Keratinocyte (primary cell): ENCODE data around the gene GPRC5A. TPM values are rescaled to one million over a fixed set of nuclear protein-coding genes. Genes with fewer than 3 reads are reported as not detected.
A peak's percentile ranks its signal among the peaks of the same experiment; 100 is the strongest.

Experiments used
- DNase-seq: peaks from one replicate; pipeline ENCODE4 v3.0.0-alpha.2; 2011; ENCODE audit warnings: low read depth, missing footprints, low spot score
- FAIRE-seq: peaks from 2 replicates; lab custom pipeline; 2011; peaks lifted over from hg19 to GRCh38; lab: Jason Lieb, UNC
- H2AFZ ChIP-seq: 2 replicates; pipeline ENCODE4 v1.6.0; 2012; ENCODE audit warnings: low read length, control low read depth, inconsistent platforms; ENCODE audit not compliant: control insufficient read depth
- H3K27ac ChIP-seq: 2 replicates; pipeline ENCODE4 v1.5.1; 2011; ENCODE audit warnings: low read length; ENCODE audit not compliant: control insufficient read depth, insufficient read depth
- H3K27me3 ChIP-seq: 3 replicates; pipeline ENCODE4 v1.6.0; 2011; ENCODE audit warnings: low read length; ENCODE audit not compliant: control insufficient read depth, insufficient read depth; ENCODE audit errors: extremely low read depth
- H3K36me3 ChIP-seq, 2 experiments: 2 replicates in 1 of 2; 3 replicates in 1 of 2; pipeline ENCODE4 v1.5.1; 2011; ENCODE audit warnings: low read length in 2 of 2, mild to moderate bottlenecking in 1 of 2; ENCODE audit not compliant: control insufficient read depth in 2 of 2, insufficient read depth in 2 of 2; ENCODE audit errors: extremely low read depth in 1 of 2
- H3K4me1 ChIP-seq: 3 replicates; pipeline ENCODE4 v1.5.1; 2011; ENCODE audit warnings: low read length; ENCODE audit not compliant: control insufficient read depth, insufficient read depth; ENCODE audit errors: extremely low read depth
- H3K4me2 ChIP-seq: 3 replicates; pipeline ENCODE4 v1.6.0; 2011; ENCODE audit warnings: low read depth, low read length; ENCODE audit not compliant: control insufficient read depth, insufficient read depth; ENCODE audit errors: extremely low read depth
- H3K4me3 ChIP-seq, 3 experiments: fragments of 200-600 bp in 1 of 3; sonication (generic) in 1 of 3; 2 replicates in 2 of 3; 3 replicates in 1 of 3; pipeline ENCODE4 v1.5.1; 2011 to 2016; ENCODE audit warnings: low read length in 3 of 3, mild to moderate bottlenecking in 3 of 3, control low read depth in 2 of 3, inconsistent platforms in 1 of 3, low read depth in 1 of 3, mixed read lengths in 1 of 3, mixed run types in 1 of 3, moderate library complexity in 1 of 3; ENCODE audit not compliant: control insufficient read depth in 2 of 3, insufficient read depth in 2 of 3; ENCODE audit errors: extremely low read depth in 1 of 3
- H3K79me2 ChIP-seq: 2 replicates; pipeline ENCODE4 v1.6.0; 2012; ENCODE audit warnings: low read length; ENCODE audit not compliant: control insufficient read depth, insufficient read depth
- H3K9ac ChIP-seq: 3 replicates; pipeline ENCODE4 v1.6.0; 2011; ENCODE audit warnings: low read length; ENCODE audit not compliant: control insufficient read depth, insufficient read depth; ENCODE audit errors: extremely low read depth
- H3K9me1 ChIP-seq: 3 replicates; pipeline ENCODE4 v1.6.0; 2011; ENCODE audit warnings: low read length; ENCODE audit not compliant: control insufficient read depth, insufficient read depth; ENCODE audit errors: extremely low read depth
- H3K9me3 ChIP-seq: 2 replicates; pipeline ENCODE4 v1.5.1; 2012; ENCODE audit warnings: low read depth, low read length; ENCODE audit not compliant: control insufficient read depth
- H4K20me1 ChIP-seq: 3 replicates; pipeline ENCODE4 v1.6.0; 2011; ENCODE audit warnings: low read length; ENCODE audit not compliant: control insufficient read depth, insufficient read depth; ENCODE audit errors: extremely low read depth
- CTCF ChIP-seq, 3 experiments: IDR thresholded peaks in 1 of 3; conservative IDR thresholded peaks in 1 of 3; optimal IDR thresholded peaks in 1 of 3; 2 replicates in 2 of 3; 3 replicates in 1 of 3; pipeline versions ENCODE3 to v1.5.1; 2011; ENCODE audit warnings: low read length in 3 of 3, mild to moderate bottlenecking in 3 of 3, moderate library complexity in 2 of 3, control low read depth in 1 of 3, inconsistent platforms in 1 of 3; ENCODE audit not compliant: insufficient read depth in 2 of 3; ENCODE audit errors: extremely low read depth in 1 of 3
- EZH2 ChIP-seq: IDR thresholded peaks from one replicate; pipeline ENCODE4 v1.6.1; 2012; ENCODE audit warnings: inconsistent platforms, mild to moderate bottlenecking, low read length, moderate library complexity
- dilution Hi-C: fragments of 300-500 bp; cut with MboI; formaldehyde crosslinking; loops from one replicate; pipeline ENCODE4 v1.7.0; 2020; ENCODE audit warnings: low sequenced_read_pairs; ENCODE audit not compliant: extremely low pct_ligation_motif_present
- polyA plus RNA-seq, 5 experiments: library from polyadenylated mRNA; depleted of rRNA in 3 of 5; stranded (reverse) in 3 of 5; stranded (forward) in 1 of 5; unstranded in 1 of 5; fragments of >200 nt; gene quantifications; 1 replicate in 1 of 5; 2 replicates in 3 of 5; 3 replicates in 1 of 5; pipeline versions ENCODE4 v1.2.1 to v1.2.3, GENCODE V29; 2011 to 2012; ENCODE audit warnings: missing spikeins in 2 of 5, low read depth in 1 of 5, low replicate concordance in 1 of 5

The GPRC5A gene
- polyA plus RNA-seq, 1 donor (not counting 4 experiments of a cell fraction or from before 2014, with no cell fraction given) = 25.5 TPM

DNA sequence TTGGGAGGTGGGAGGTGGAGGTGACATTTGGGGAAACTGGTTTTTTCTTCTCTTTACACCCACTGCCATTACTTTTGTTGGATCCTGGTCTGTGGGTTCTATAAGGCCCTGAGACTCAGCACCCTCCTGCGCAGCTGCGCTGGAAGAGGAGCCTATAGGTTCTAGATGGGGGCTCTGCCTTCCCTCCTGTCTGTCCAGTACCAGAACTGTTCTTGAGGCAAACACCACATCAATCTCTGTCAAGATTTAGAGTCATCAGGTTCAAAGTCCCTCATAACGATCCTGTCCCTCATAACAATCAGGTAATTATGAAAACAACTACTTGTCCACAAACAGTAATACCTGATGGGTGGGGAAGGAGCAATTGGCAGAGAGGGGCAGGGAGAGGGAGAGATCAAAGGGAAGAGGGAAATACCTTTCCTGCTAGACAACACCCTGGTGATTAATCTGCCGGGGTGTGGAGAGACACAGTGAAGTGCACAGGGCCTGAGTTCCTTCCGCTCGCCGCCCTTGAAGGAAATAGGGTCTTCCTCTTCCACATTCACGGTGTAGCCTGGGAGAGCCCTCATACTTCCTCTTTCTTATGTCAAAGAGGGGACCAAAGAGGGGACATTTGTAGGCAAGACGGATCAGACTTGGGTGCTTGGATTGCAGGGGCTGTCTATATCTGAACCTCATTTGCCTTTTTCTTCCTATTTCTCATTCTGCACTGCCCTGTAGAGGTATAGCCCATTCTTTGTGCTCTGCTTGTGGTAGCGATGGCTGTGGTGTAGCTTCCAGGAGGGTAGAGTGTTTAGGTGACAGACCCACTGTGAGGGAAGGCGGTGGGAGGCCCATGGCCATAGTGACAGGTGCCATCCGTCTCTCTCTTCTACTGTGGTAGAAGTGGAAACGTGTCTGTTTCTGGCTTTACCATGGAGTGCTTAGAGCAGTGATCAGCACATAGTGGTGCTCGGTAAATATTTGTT is 12.6 kb downstream of the GPRC5A start:
- H3K9ac ChIP-seq = peak overlapping the region; percentile 66
- TF ChIP-seq EZH2 (no peak), CTCF (optimal IDR thresholded peaks at IDR 0.05 in 1 of 3, IDR thresholded peaks at IDR 0.05 in 1 of 3, conservative IDR thresholded peaks at IDR 0.05 in 1 of 3; ENCODE audit: extremely low read depth in 1 of 3, insufficient read depth in 2 of 3, low read length in 3 of 3) (no peak)
- peak; percentile 97 for FAIRE-seq

DNA sequence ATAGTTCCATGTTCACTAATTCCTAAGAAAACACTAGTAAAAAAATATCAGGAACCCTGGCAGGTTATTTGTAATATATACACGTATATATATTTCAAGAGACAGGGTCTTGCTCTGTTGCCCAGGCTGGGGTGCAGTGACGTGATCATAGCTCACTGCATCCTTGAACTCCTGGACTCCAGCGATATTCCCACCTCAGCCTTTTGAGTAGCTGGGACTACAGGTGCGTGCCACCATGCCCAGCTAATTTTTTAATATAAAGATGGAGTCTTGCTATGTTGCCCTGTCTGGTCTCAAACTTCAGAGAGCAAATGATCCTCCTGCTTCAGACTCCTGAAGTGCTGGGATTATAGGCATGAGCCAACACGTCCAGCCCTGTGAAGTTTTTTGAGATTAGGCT is 16.2 kb downstream of the GPRC5A start:
- dilution Hi-C loops = no loop called here
- no peak for TF ChIP-seq EZH2
- no peak for TF ChIP-seq CTCF (optimal IDR thresholded peaks at IDR 0.05 in 1 of 3, IDR thresholded peaks at IDR 0.05 in 1 of 3, conservative IDR thresholded peaks at IDR 0.05 in 1 of 3; ENCODE audit: extremely low read depth in 1 of 3, insufficient read depth in 2 of 3, low read length in 3 of 3)
- H3K4me2 ChIP-seq = no peak overlapping the region
- no peak overlapping the region for H3K9ac ChIP-seq
- no peaks in the 10 kb centered on the region for H3K9me3 ChIP-seq
- H2AFZ ChIP-seq = no peak overlapping the region
- H3K79me2 ChIP-seq = peaks cover 42% of the 10 kb centered on the region
- peaks cover 3% of the 10 kb centered on the region for H3K9me1 ChIP-seq
- H3K27me3 ChIP-seq = no peaks in the 10 kb centered on the region
- no peak overlapping the region for H3K4me3 ChIP-seq
- H4K20me1 ChIP-seq = no peaks in the 10 kb centered on the region
- DNase-seq (no peak), FAIRE-seq (no peak)
- H3K36me3 ChIP-seq = peaks cover 22% of the 10 kb centered on the region in 2 experiments
- H3K4me1 ChIP-seq = peaks cover 24% of the 10 kb centered on the region
- H3K27ac ChIP-seq = no peak overlapping the region

More for the DNA sequence above, 12.6 kb downstream of the GPRC5A start:
- Histone ChIP-seq H3K27me3 (no peaks in the 10 kb centered on the region), H3K27ac (peak overlapping the region; percentile 99), H3K4me1 (peaks cover 60% of the 10 kb centered on the region), H3K9me1 (peaks cover 5% of the 10 kb centered on the region), H4K20me1 (no peaks in the 10 kb centered on the region), H3K9me3 (no peaks in the 10 kb centered on the region), H3K4me3 (peak overlapping the region in 1 of 3 experiments; percentile 55), H3K36me3 (peaks cover 10 to 23% of the 10 kb centered on the region in 2 experiments), H2AFZ (peak overlapping the region; percentile 81), H3K79me2 (peaks cover 35% of the 10 kb centered on the region), H3K4me2 (peak overlapping the region; percentile 73)
- no peak for DNase-seq
- dilution Hi-C loops = no loop called here
